Measurements from ENCODE around the gene SBF1. TPM values are rescaled to one million over a fixed set of nuclear protein-coding genes. Genes with fewer than 3 reads are reported as not detected.
"Not testable (repeated sequence)": the region's sequence is repeated elsewhere in the genome, so short reads cannot be mapped to it uniquely, and the experiment has no call there.

SBF1 gene
- total RNA-seq, 1 donor from 2014 or later, result 181 TPM

GRCh38 chr22:50435291-50436014 is 39.4 kb downstream of the SBF1 start:
- intact Hi-C loops (cut with micrococcal nuclease), result no loop called here

GRCh38 chr22:50434849-50435248 is 40.0 kb downstream of the SBF1 start:
- intact Hi-C loops (cut with micrococcal nuclease), result no loop called here

- intact Hi-C loops (cut with micrococcal nuclease), result not testable (repeated sequence)
These were observed 41.8 kb downstream of the SBF1 start for GRCh38 chr22:50432877-50433510.

- intact Hi-C loops (cut with micrococcal nuclease), result no loop called here
These were observed 42.5 kb downstream of the SBF1 start for GRCh38 chr22:50432131-50432876.

- intact Hi-C loops (cut with micrococcal nuclease), result no loop called here
These were observed 49.5 kb downstream of the SBF1 start for GRCh38 chr22:50425179-50425916.

GRCh38 chr22:50423956-50424355 is 50.9 kb downstream of the SBF1 start:
- intact Hi-C loops (cut with micrococcal nuclease), result no loop called here

GRCh38 chr22:50422961-50423815 is 51.6 kb downstream of the SBF1 start:
- intact Hi-C loops (cut with micrococcal nuclease), result no loop called here

- intact Hi-C loops (cut with micrococcal nuclease), result no loop called here
These were observed 52.8 kb downstream of the SBF1 start for GRCh38 chr22:50422046-50422445.

- intact Hi-C loops (cut with micrococcal nuclease), result no loop called here
These were observed 54.3 kb downstream of the SBF1 start for GRCh38 chr22:50420581-50420980.

- intact Hi-C loops (cut with micrococcal nuclease), result no loop called here
These were observed 54.8 kb downstream of the SBF1 start for GRCh38 chr22:50420015-50420414.

GRCh38 chr22:50419116-50419515 is 55.7 kb downstream of the SBF1 start:
- intact Hi-C loops (cut with micrococcal nuclease), result no loop called here

GRCh38 chr22:50418624-50419023 is 56.2 kb downstream of the SBF1 start:
- intact Hi-C loops (cut with micrococcal nuclease), result no loop called here

- intact Hi-C loops (cut with micrococcal nuclease), result no loop called here
These were observed 57.2 kb downstream of the SBF1 start for GRCh38 chr22:50417411-50418210.

- intact Hi-C loops (cut with micrococcal nuclease), result no loop called here
These were observed 57.8 kb downstream of the SBF1 start for GRCh38 chr22:50416996-50417395.

- intact Hi-C loops (cut with micrococcal nuclease), result no loop called here
These were observed 59.4 kb downstream of the SBF1 start for GRCh38 chr22:50415426-50415825.

- intact Hi-C loops (cut with micrococcal nuclease), result no loop called here
These were observed 60.2 kb downstream of the SBF1 start for GRCh38 chr22:50414476-50415248.

- intact Hi-C loops (cut with micrococcal nuclease), result not testable (repeated sequence)
These were observed 65.9 kb downstream of the SBF1 start for GRCh38 chr22:50408954-50409353.

GRCh38 chr22:50408311-50408710 is 66.5 kb downstream of the SBF1 start:
- intact Hi-C loops (cut with micrococcal nuclease), result no loop called here
